Uterus (tissue), 2 donors: Measurements from ENCODE around the gene BMPR2.
"Not testable (repeated sequence)": the region's sequence is repeated elsewhere in the genome, so short reads cannot be mapped to it uniquely, and the experiment has no call there.

Experiments used
- POLR2A ChIP-seq, 2 donors: fragments of 450-650 bp; IDR thresholded peaks; one replicate each; pipeline ENCODE4 v1.6.1; 2016; ENCODE audit warnings: antibody characterized with exemption in 2 of 2, mild to moderate bottlenecking in 1 of 2, moderate library complexity in 1 of 2
- TF ChIP-seq, protein P1 (sequence below), 4 experiments: fragments of 200-600 bp in 2 of 4; fragments of 450-650 bp in 2 of 4; sonication (generic) in 2 of 4; IDR thresholded peaks; one replicate each; pipeline ENCODE4 v1.5.1; 2016 to 2019; ENCODE audit warnings: antibody characterized with exemption in 4 of 4, mild to moderate bottlenecking in 2 of 4, moderate library complexity in 1 of 4

DNA sequence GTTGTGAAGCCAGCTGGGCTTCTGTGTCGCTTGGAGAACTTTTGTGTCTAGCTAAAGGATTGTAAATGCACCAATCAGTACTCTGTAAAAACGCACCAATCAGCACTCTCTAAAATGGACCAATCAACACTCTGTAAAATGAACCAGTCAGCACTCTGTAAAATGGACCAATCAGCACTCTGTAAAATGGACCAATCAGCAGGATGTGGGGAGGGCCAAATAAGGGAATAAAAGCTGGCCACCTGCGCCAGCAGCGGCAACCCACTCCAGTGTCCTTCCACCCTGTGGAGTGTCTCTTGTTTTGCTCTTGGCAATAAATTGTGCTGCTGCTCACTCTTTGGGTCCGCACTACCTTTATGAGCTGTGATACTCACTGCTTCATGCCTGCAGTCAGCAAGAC lies 199.1 kb downstream of the BMPR2 start:
- TF ChIP-seq, protein P1, sequence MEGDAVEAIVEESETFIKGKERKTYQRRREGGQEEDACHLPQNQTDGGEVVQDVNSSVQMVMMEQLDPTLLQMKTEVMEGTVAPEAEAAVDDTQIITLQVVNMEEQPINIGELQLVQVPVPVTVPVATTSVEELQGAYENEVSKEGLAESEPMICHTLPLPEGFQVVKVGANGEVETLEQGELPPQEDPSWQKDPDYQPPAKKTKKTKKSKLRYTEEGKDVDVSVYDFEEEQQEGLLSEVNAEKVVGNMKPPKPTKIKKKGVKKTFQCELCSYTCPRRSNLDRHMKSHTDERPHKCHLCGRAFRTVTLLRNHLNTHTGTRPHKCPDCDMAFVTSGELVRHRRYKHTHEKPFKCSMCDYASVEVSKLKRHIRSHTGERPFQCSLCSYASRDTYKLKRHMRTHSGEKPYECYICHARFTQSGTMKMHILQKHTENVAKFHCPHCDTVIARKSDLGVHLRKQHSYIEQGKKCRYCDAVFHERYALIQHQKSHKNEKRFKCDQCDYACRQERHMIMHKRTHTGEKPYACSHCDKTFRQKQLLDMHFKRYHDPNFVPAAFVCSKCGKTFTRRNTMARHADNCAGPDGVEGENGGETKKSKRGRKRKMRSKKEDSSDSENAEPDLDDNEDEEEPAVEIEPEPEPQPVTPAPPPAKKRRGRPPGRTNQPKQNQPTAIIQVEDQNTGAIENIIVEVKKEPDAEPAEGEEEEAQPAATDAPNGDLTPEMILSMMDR (IDR thresholded peaks at IDR 0.05): not testable (repeated sequence)
- TF ChIP-seq POLR2A (IDR thresholded peaks at IDR 0.05): not testable (repeated sequence)
